Activated CD4-positive, alpha-beta T cell treated with anti-CD3 and anti-CD28 coated beads for 36 hours (primary cell): ENCODE results near the gene COL23A1. TPM values are rescaled to one million over a fixed set of nuclear protein-coding genes. Genes with fewer than 3 reads are reported as not detected.

Experiments used
- ATAC-seq: fragments of 200-7000 bp; cut with Tn5 transposase; one replicate; pipeline ENCODE4 v1.10.0; 2021; ENCODE audit warnings: mild to moderate bottlenecking, moderate library complexity
- CTCF ChIA-PET: fragments of 350-600 bp; sonication (Branson Sonifier 250); formaldehyde crosslinking; loops from one replicate; lab custom pipeline; 2021; ENCODE audit warnings: antibody characterized with exemption; lab: Charles Lee
- POLR2A ChIA-PET: fragments of 350-600 bp; sonication (Branson Sonifier 250); formaldehyde crosslinking; loops from one replicate; lab custom pipeline; 2021; ENCODE audit warnings: antibody characterized with exemption, inconsistent platforms; lab: Charles Lee
- DNase-seq: peaks from one replicate; pipeline ENCODE4 v3.0.0-alpha.2; 2020
- H3K27ac Mint-ChIP-seq: one replicate; pipeline ENCODE4 v1.8.0; 2021; ENCODE audit warnings: mixed read lengths
- H3K27me3 Mint-ChIP-seq: one replicate; pipeline ENCODE4 v1.8.0; 2021; ENCODE audit warnings: mixed read lengths
- H3K36me3 Mint-ChIP-seq: one replicate; pipeline ENCODE4 v1.8.0; 2021; ENCODE audit warnings: low read depth, mixed read lengths
- H3K4me1 Mint-ChIP-seq: one replicate; pipeline ENCODE4 v1.8.0; 2021; ENCODE audit warnings: mixed read lengths
- H3K4me3 Mint-ChIP-seq: one replicate; pipeline ENCODE4 v1.8.0; 2021; ENCODE audit warnings: mild to moderate bottlenecking, moderate library complexity, mixed read lengths
- H3K9me3 Mint-ChIP-seq: one replicate; pipeline ENCODE4 v1.8.0; 2021; ENCODE audit warnings: low read depth, mixed read lengths
- intact Hi-C, 2 experiments: fragments of 100-400 bp; cut with DNase I in 1 of 2; cut with micrococcal nuclease in 1 of 2; formaldehyde crosslinking; loops; one replicate each; pipeline versions ENCODE4 v1.14.2 to v1.15.1; 2022 to 2024; cut with DNase I, micrococcal nuclease
- total RNA-seq, 2 experiments: library from RNA; stranded (reverse); gene quantifications; one replicate each; pipeline ENCODE4 v1.2.3, GENCODE V29; 2021

The COL23A1 gene
- total RNA-seq, 2 experiments from 2014 or later, result not detected

GRCh38 chr5:178540526-178540925 lies 49.7 kb downstream of the COL23A1 start:
- POLR2A ChIA-PET, result no interaction called here
- H3K36me3 Mint-ChIP-seq, result no peaks in the 10 kb centered on the region
- H3K4me3 Mint-ChIP-seq, result no peak overlapping the region
- intact Hi-C loops, result no loop called here
- no peaks in the 10 kb centered on the region for H3K4me1 Mint-ChIP-seq
- CTCF ChIA-PET, result no interaction called here
- H3K27me3 Mint-ChIP-seq, result no peaks in the 10 kb centered on the region
- DNase-seq (no peak), ATAC-seq (no peak)
- no peaks in the 10 kb centered on the region for H3K9me3 Mint-ChIP-seq
- no peak overlapping the region for H3K27ac Mint-ChIP-seq

GRCh38 chr5:178538741-178539229 lies 51.4 kb downstream of the COL23A1 start:
- Mint-ChIP-seq H3K27ac (no peak overlapping the region), H3K27me3 (no peaks in the 10 kb centered on the region), H3K4me1 (no peaks in the 10 kb centered on the region), H3K36me3 (no peaks in the 10 kb centered on the region), H3K9me3 (no peaks in the 10 kb centered on the region), H3K4me3 (no peak overlapping the region)
- DNase-seq, result no peak
- ChIA-PET CTCF (no interaction called here), POLR2A (no interaction called here)
- intact Hi-C loops, result no loop called here
- ATAC-seq, result no peak

DNA sequence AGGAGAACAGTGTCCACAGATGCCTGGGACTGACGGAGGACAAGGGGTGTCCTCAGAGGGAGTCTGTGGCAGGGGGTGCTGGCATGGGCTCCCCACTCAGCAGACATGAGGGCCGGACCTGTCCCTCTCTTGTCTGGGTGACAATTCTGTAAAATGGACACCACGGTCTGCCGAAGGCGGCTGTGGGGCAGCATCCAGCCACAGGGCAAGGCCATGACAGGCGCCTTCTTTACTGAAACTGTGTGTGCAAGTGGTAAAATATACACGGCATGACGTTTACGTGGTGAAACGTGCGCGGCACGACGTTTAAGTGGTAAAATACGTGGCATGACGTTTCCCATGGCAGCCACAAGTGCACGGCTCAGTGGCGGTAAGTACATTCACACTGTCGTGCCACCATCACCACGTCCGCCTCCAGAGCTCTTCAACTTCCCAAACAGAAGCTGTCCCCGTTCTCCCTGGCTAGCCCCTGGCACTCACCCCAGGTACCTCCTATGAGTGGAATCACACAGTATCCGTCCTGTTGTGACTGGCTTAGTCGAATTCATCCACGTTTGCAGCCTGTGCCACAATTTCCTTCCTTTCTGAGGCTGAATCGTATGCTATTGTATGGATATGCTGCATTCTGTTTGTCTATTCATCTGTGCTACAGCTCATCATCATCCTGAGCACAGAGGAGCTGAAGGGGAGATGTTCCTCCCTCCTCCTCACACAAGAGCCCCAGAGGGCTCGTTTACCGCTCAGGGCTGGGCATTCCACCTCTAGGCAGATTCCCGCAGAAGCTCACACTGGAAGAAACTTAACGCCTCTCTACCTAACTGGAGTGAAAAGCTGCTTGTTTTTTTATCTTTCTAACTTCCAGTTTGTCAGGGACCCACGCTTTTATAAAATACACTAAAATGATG lies 52.5 kb downstream of the COL23A1 start:
- ChIA-PET CTCF (no interaction called here), POLR2A (no interaction called here)
- Mint-ChIP-seq H3K9me3 (no peaks in the 10 kb centered on the region), H3K4me1 (no peaks in the 10 kb centered on the region), H3K4me3 (no peak overlapping the region), H3K27me3 (no peaks in the 10 kb centered on the region), H3K36me3 (no peaks in the 10 kb centered on the region), H3K27ac (no peak overlapping the region)
- intact Hi-C loops, result no loop called here
- DNase-seq, result no peak
- no peak for ATAC-seq

GRCh38 chr5:178536541-178537466 lies 53.4 kb downstream of the COL23A1 start:
- POLR2A ChIA-PET, result no interaction called here
- Mint-ChIP-seq H3K4me1 (no peaks in the 10 kb centered on the region), H3K27me3 (no peaks in the 10 kb centered on the region), H3K4me3 (no peak overlapping the region), H3K27ac (no peak overlapping the region), H3K9me3 (no peaks in the 10 kb centered on the region), H3K36me3 (no peaks in the 10 kb centered on the region)
- intact Hi-C loops, result no loop called here
- CTCF ChIA-PET, result no interaction called here
- ATAC-seq, result no peak
- DNase-seq, result no peak

GRCh38 chr5:178535299-178536175 lies 54.7 kb downstream of the COL23A1 start:
- no peaks in the 10 kb centered on the region for H3K9me3 Mint-ChIP-seq

GRCh38 chr5:178533136-178533535 lies 57.1 kb downstream of the COL23A1 start:
- POLR2A ChIA-PET, result no interaction called here
- intact Hi-C loops, result no loop called here
- Mint-ChIP-seq H3K27me3 (no peaks in the 10 kb centered on the region), H3K4me1 (no peaks in the 10 kb centered on the region), H3K4me3 (no peak overlapping the region), H3K36me3 (no peaks in the 10 kb centered on the region), H3K27ac (no peak overlapping the region), H3K9me3 (no peaks in the 10 kb centered on the region)
- no peak for ATAC-seq
- no peak for DNase-seq
- CTCF ChIA-PET, result no interaction called here

More at GRCh38 chr5:178535299-178536175, 54.7 kb downstream of the COL23A1 start:
- CTCF ChIA-PET, result interaction anchor here (0.5 to 0.6 kb wide), 2 partner anchors 77 to 255 kb away, joined by 3 to 4 read pairs; no protein-coding TSS in a partner anchor
- POLR2A ChIA-PET, result no interaction called here
- Mint-ChIP-seq H3K27ac (no peak overlapping the region), H3K4me3 (no peak overlapping the region), H3K36me3 (no peaks in the 10 kb centered on the region), H3K4me1 (no peaks in the 10 kb centered on the region), H3K27me3 (no peaks in the 10 kb centered on the region)
- DNase-seq (no peak), ATAC-seq (no peak)
- intact Hi-C loops, result no loop called here

- no peaks in the 10 kb centered on the region for H3K9me3 Mint-ChIP-seq
- DNase-seq, result no peak
- H3K27me3 Mint-ChIP-seq, result no peaks in the 10 kb centered on the region
- POLR2A ChIA-PET, result no interaction called here
- no peaks in the 10 kb centered on the region for H3K36me3 Mint-ChIP-seq
- ATAC-seq, result no peak
- H3K27ac Mint-ChIP-seq, result no peak overlapping the region
- CTCF ChIA-PET, result no interaction called here
- H3K4me3 Mint-ChIP-seq, result no peak overlapping the region
- no peaks in the 10 kb centered on the region for H3K4me1 Mint-ChIP-seq
- intact Hi-C loops, result no loop called here
Measured at GRCh38 chr5:178532666-178533065, 57.5 kb downstream of the COL23A1 start.

- ATAC-seq, result no peak
- no peaks in the 10 kb centered on the region for H3K9me3 Mint-ChIP-seq
- ChIA-PET CTCF (no interaction called here), POLR2A (no interaction called here)
- no peaks in the 10 kb centered on the region for H3K4me1 Mint-ChIP-seq
- no peaks in the 10 kb centered on the region for H3K27me3 Mint-ChIP-seq
- intact Hi-C loops, result no loop called here
- H3K36me3 Mint-ChIP-seq, result no peaks in the 10 kb centered on the region
- H3K27ac Mint-ChIP-seq, result no peak overlapping the region
- no peak overlapping the region for H3K4me3 Mint-ChIP-seq
- DNase-seq, result no peak
Measured at GRCh38 chr5:178532236-178532635, 58.0 kb downstream of the COL23A1 start.

GRCh38 chr5:178531786-178532185 lies 58.4 kb downstream of the COL23A1 start:
- no peak overlapping the region for H3K4me3 Mint-ChIP-seq
- ChIA-PET POLR2A (no interaction called here), CTCF (no interaction called here)
- intact Hi-C loops, result no loop called here
- DNase-seq, result no peak
- H3K27me3 Mint-ChIP-seq, result no peaks in the 10 kb centered on the region
- H3K27ac Mint-ChIP-seq, result no peak overlapping the region
- no peaks in the 10 kb centered on the region for H3K9me3 Mint-ChIP-seq
- H3K36me3 Mint-ChIP-seq, result no peaks in the 10 kb centered on the region
- no peak for ATAC-seq
- H3K4me1 Mint-ChIP-seq, result no peaks in the 10 kb centered on the region

DNA sequence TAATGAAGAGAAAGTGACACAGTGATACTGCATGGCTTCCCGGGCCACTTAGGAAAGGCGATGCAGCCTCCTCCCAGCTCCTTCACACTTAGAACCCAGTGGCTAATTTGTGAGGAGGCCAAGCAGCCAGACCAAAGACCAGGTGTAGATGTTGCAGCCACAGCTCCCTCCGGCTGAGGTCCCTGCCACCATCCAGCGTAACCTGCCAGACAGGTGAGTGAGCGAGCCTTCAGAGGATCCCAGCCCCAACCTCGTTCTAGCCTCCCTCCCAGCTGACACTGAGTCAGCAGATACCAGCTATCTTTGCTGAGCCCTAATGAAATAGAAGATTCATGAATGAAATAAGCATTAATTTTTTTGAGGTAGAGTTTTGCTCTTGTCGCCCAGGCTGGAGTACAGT lies 59.7 kb downstream of the COL23A1 start:
- intact Hi-C loops, result no loop called here
- POLR2A ChIA-PET, result no interaction called here
- Mint-ChIP-seq H3K4me1 (no peaks in the 10 kb centered on the region), H3K4me3 (no peak overlapping the region), H3K27me3 (no peaks in the 10 kb centered on the region), H3K9me3 (no peaks in the 10 kb centered on the region), H3K27ac (no peak overlapping the region), H3K36me3 (no peaks in the 10 kb centered on the region)
- ATAC-seq (no peak), DNase-seq (no peak)
- CTCF ChIA-PET, result no interaction called here

DNA sequence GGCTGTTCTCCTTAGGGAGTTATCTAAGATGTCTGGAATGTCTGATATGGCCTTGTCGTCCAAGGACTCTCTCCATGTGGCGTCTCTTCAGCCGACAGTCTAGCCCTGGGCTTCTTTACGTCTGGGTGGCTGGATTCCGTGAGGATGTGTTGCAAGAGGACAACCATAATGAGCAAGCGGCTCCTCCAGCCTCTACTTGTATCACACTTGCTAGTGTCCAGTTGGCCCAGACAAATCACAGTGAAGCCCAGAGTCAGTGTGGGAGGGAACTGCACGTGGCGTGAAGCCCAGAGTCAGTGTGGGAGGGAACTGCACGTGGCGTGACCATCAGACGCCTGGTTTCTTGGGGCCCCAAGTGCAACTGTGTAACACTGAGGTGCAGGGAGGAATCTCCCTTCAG lies 61.1 kb downstream of the COL23A1 start:
- ChIA-PET POLR2A (no interaction called here), CTCF (no interaction called here)
- Mint-ChIP-seq H3K4me3 (no peak overlapping the region), H3K27ac (no peak overlapping the region), H3K9me3 (no peaks in the 10 kb centered on the region), H3K27me3 (no peaks in the 10 kb centered on the region), H3K36me3 (no peaks in the 10 kb centered on the region), H3K4me1 (no peaks in the 10 kb centered on the region)
- DNase-seq (no peak), ATAC-seq (no peak)
- intact Hi-C loops, result no loop called here
